Right ventricle myocardium superior (tissue), 1 donor: ENCODE data around the gene CA9. TPM values are rescaled to one million over a fixed set of nuclear protein-coding genes. Genes with fewer than 3 reads are reported as not detected.

Source experiments
- ATAC-seq: fragments of 200-7000 bp; cut with Tn5 transposase; one replicate; pipeline ENCODE4 v1.9.1; 2020; ENCODE audit warnings: mild to moderate bottlenecking; ENCODE audit not compliant: poor library complexity
- DNase-seq: peaks from one replicate; pipeline ENCODE4 v3.0.0-alpha.2; 2020
- intact Hi-C: fragments of 100-400 bp; cut with DNase I; formaldehyde crosslinking; loops from one replicate; pipeline ENCODE4 v1.11.2; 2022
- total RNA-seq: library from RNA; stranded (reverse); fragmentation: NEBNext Ultra II Directional; extraction: Animal tissue kit (Norgen Biotek cat#: 25700); gene quantifications from one replicate; pipeline ENCODE4 v1.2.1, GENCODE V29; 2021
- donor health status: DM: no; HTN: yes; CAD: no; lungs with severe emphysema.

Gene CA9
- total RNA-seq, 1 donor from 2014 or later: not detected

DNA sequence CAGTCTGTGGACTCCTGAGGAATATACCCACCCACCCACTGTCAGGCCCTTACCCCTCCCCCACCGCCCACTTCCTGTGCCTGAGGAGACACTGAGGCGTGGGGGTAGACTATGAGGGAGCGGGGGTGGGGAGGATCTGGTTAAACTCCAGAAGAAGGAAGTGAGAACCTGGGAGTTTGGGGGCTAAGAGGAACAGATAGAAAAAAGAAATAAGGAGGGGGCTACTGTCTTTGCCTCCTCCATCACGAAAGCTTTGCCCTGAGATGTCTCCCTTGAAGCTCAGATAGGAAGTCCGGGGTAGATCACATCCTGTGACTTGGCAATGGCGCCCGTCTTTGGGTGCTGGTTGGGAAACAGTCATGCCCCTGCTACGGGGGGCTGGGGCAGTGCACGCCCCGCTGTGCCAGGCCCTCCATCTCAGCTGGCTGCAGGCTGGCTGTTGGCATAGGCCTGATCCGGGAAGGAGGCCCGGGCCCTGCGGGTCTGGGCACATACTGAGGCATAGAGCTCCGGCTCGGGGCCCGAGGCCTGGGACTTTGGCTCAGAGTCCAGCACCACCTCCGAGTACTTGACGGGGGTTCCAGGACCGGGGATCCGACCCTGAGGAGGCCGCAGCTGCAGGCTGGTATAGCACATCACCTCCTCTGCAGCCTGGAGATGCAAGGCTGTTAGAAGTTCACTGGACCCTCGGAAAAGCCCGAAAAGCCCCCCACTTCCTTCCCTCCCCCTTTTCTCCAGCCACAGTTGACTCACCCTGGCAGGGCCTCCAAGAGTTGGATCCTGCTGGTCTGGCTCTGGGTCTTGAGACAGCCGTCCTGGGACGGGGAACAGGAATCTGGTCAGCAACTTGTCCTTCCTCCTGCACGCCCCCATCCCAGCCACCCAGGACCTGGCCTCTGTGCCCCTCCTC is 24.0 kb upstream of the CA9 start:
- DNase-seq: peak; percentile 59
- no peak for ATAC-seq
- intact Hi-C loops: loop anchor here (10.0 kb wide), 1 partner anchor 235 kb away; no protein-coding TSS in a partner anchor

DNA sequence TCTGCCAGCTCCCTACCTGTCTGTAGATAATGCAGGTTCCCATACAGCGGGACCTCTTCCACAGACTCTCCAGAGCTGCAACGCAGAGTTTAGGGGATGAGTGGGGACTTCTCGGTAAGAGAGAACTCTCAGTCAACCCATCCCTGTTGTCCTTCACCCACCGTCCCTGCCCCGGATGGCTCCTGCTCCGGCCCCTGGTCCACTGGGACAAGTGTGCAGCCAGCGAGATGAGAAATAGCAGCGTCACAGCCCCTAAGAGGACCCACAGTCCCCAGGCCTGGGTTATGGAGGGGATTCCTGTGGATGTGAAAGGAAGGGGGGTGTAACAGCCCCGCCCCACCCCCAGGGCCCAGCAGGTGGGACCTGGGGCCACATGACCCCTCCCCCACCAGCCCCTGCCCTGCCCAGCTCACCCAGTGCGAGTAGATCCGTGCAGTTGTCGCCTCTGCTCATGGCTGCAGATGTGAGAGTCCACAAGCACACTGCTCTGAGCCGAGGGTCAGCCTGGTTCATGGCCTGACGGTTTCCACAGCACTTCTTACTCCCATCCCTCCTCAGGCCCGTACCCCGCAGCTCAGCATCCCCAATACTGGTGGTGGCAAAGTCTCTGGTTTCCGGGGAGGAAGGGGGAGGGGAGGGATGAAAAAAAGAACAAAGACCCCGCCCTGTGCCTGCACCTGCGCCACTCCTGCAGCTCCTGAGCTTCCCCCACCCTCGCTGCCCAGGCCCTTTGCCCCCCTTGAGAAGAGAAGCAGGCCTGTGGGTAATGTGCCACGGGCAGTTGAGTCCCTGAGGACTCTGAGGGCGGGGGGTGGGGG is 23.2 kb upstream of the CA9 start, which contains the start of gene SIT1:
TSS of gene SIT1 (minus strand) at position 591 of the 818 bp plus-strand sequence. CDS start at position 513, 78 bp downstream.
- no peak for DNase-seq
- intact Hi-C loops: no loop called here
- no peak for ATAC-seq

DNA sequence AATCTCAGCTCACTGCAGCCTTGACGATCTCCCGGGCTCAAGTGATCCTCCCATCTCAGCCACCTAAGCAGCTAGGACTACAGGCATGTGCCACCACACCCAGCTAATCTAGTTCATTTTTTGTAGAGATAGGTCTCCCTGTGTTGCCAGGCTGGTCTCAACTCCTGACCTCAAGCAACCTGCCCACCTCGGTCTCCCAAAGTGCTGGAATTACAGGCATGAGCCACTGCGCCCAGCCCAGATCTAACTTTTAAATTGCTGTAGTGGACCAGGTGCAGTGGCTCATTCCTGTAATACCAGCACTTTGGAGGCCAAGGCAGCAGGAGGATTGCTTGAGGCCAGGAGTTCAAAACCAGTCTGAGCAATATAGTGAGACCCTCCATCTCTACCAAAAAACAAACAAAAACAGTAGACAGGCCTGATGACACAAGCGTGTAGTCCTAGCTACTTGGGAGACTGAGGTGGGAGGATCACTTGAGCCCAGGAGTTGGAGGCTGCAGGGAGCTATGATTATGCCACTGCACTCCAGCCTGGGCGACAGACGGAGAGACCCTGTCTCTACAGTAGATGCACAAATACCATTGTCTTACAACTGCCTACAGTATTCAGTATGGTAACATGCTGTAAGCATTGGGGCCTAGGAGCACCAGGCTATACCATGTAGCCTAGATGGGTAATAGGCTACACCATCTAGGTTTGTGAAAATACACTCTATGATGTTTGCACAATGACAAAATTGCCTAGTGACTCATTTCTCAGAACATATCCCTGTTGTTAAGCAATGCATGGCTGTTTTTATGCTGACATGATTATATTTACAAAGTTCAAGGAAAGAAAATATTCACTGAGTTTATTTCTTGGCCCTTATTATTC is 21.5 kb upstream of the CA9 start:
- DNase-seq: no peak
- ATAC-seq: no peak
- intact Hi-C loops: no loop called here

DNA sequence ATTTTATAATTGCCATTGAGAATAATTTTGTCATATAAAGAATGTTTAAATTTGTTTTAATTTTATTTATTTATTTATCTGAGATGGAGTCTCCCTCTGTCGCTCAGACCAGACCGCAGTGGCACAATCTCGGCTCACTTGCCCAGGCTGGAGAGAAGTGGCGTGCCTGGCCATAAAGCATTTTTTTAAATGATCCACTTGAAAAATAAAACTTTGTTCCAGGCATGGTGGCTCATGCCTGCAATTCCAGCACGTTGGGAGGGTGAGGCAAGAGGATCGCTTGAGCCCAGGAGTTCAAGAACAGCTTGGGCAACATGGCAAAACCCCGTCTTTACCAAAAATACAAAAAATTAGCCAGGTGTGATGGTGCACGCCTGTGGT is 20.9 kb upstream of the CA9 start:
- no peak for DNase-seq
- no peak for ATAC-seq
- intact Hi-C loops: no loop called here

DNA sequence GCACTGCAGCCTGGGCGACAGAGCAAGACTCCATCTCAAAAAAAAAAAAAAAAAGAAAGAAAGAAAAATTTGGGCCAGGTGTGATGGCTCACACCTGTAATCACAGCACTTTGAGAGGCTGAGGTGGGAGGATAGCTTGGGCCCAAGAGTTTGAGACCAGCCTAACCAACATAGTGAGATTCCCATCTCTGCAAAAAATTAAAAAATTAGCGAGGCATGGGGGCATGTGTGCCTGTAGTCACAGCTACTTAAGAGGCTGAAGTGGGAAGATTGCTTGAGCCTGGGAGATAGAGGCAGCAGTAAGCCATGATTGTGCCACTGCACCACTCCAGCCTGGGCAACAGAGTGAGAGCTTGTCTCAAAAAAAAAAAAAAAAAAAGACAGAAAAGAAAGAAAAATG is 20.1 kb upstream of the CA9 start:
- intact Hi-C loops: no loop called here
- DNase-seq: no peak

DNA sequence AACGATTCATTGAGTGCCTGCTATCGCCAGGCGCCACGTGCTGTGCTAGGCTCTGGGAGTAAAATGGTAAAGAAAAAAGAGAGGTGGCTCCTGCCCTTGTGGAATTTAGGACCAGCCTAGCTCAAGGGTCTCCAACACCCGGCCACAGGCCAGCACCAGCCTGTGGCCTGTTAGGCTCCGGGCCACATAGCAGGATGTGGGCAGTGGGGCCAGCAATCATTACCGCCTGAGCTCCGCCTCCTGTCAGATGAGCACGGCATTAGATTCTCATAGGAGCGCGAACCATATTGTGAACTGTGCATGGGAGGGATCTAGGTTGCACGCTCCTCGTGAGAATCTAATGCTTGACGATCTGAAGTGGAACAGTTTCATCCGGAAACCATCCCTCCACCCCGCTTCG is 17.4 kb upstream of the CA9 start:
- ATAC-seq (no peak), DNase-seq (no peak)
- intact Hi-C loops: no loop called here

More for the DNA sequence above, 20.1 kb upstream of the CA9 start:
- ATAC-seq: no peak

DNA sequence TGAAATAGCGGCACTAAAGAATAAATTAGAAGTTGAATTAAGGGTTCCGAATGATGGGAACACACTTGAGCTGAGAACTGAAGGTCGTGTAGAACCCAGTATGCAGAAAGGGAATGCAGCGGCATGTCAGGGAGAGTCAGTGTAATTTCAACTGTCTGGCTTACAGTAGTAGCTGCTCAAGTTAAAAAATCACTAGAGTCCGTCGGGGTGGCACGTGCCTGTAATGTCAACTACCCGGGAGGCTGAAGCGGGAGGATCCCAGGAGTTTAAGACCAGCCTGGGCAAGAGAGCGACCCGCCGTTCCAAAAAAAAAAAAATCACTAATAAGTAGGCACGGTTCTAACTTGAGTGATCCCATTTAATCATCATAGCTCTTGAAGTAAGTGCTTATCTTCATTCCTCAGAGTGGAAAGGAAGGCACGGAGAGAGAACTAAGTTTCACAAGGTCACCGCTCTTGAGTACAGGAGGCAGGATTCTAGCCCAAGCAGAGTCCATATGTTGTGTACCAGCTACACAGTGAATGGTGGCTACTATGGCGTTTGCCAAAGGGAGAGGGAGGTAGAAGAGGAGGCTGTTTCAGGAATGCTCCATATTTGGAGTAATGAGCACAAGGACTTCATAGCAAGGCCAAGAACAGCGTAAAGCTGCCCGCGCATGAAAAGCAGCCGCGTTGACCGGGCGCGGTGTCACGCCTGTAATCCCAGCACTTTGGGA is 16.7 kb upstream of the CA9 start:
- intact Hi-C loops: no loop called here
- ATAC-seq (peak; percentile 2), DNase-seq (no peak)

DNA sequence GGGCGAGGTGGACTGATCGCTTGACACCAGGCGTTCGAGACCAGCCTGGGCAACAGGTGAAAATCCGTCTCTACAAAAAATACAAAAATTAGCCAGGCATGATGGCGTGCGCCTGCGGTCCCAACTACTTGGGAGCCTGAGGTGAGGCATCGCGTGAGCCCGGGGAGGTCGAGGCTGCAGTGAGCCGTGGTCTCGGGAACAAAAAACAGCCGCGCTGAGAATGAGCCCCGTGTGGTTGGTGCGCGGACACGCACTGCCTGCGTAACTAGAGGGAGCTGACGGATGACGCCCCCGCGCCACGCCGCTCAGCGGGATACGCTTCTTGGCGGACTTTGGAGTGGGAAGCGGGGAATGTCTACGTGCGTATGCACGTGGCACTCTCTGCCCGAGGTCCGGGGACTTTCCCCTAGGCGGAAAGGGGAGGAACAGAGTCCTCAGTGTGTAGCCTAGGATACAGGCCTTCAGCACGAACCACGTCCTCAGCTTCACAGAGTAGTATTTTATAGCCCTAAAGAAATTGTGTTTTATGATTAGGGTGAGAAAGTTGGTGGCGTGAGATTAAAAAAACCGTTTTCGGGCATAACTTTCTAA is 16.1 kb upstream of the CA9 start, which contains the start of gene RMRP:
TSS of gene RMRP (minus strand) at position 474 of the 591 bp plus-strand sequence.
- intact Hi-C loops: no loop called here
- ATAC-seq (peak; percentile 94), DNase-seq (peak; percentile 98)

DNA sequence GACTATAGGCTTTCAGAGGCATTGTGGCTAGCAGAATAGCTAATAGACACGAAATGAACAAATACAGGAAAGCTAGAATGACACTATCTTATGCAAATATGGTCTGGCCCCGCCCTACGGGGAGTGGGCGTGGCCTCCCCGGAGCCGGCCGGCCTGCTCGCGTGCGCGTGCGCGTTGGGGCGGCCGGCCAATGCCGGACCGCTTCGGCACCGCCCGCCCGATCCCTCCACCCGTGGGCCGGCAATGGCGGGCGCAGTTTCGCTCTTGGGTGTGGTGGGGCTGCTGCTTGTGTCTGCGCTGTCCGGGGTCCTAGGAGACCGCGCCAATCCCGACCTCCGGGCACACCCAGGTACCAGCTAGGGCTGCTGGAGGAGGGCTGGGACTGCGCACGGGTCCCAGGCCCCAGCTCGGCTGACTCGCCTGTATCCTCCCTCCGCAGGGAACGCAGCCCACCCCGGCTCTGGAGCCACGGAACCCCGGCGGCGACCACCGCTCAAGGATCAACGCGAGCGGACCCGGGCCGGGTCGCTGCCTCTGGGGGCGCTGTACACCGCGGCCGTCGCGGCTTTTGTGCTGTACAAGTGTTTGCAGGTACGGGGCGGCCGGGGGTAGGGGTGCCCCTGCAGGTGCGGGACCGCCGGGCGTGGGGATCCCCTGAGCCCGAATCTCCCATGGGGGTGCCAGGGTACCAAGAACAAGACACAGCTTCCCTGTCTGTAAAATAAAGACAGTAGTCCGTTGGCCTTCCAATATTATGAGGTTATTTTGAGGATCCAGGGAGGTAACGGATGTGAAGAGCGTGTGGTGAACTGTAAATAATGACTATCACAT is 15.4 kb upstream of the CA9 start, which contains the start of gene CCDC107:
TSS of gene CCDC107 (plus strand) at position 156 of the 831 bp plus-strand sequence. CDS start at position 244, 88 bp downstream.
- peak; percentile 87 for ATAC-seq
- peak; percentile 91 for DNase-seq
- intact Hi-C loops: no loop called here

DNA sequence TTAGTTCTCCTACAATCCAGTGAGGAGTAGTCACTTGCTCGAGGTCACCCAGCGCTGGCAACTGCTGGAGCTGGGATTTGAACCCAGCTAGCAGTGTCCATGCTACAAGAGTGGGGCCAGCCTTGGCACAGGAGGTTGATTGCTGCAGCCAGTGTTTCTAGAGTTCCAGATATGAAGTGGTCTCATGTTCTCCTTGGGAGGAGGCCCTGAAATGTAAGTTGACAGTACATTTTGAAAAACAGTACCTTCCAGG is 14.8 kb upstream of the CA9 start:
- intact Hi-C loops: no loop called here
- peak; percentile 4 for ATAC-seq
- peak; percentile 70 for DNase-seq

DNA sequence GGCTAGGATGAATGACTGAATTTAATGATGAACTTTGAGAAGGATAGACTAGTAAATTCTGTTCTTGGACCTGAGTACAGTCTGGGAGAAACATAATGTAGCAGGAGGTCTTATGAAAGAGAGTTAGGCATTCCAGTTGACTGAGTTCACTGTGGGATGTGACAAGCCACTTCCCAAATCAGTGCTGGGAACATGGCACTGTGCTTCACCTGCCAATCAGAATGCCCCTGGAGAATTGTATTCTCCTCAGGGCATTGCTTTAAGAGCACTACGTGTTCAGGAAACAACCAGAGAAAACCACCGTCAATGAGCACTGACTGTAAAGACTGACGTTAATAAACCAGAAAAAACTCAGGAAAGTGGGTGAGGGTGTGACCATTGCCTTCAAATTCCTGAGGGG is 14.4 kb upstream of the CA9 start:
- intact Hi-C loops: no loop called here
- ATAC-seq (peak; percentile 18), DNase-seq (no peak)

DNA sequence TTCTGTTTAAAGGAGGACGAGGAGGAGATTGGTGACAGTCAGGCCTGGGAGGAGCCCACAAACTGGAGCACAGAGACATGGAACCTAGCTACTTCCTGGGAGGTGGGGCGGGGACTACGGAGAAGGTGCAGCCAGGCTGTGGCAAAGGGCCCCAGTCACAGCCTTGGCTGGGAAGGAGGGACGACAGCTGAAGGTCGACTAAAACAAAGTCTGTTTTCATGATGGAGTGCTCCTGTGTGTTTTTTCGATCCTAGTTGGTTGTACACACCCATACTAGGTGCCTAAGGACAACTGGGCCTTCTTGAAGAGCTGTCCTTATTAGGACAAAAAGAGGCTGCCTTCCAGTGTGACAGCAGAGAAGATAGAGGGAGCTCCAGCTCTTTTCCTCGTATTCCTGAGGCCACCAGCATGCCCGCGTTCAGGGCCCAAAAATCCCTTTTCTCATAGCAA is 12.7 kb upstream of the CA9 start:
- ATAC-seq: no peak
- no peak for DNase-seq
- intact Hi-C loops: loop anchor here (5.0 kb wide), 2 partner anchors 36 to 66 kb away; no protein-coding TSS in a partner anchor

DNA sequence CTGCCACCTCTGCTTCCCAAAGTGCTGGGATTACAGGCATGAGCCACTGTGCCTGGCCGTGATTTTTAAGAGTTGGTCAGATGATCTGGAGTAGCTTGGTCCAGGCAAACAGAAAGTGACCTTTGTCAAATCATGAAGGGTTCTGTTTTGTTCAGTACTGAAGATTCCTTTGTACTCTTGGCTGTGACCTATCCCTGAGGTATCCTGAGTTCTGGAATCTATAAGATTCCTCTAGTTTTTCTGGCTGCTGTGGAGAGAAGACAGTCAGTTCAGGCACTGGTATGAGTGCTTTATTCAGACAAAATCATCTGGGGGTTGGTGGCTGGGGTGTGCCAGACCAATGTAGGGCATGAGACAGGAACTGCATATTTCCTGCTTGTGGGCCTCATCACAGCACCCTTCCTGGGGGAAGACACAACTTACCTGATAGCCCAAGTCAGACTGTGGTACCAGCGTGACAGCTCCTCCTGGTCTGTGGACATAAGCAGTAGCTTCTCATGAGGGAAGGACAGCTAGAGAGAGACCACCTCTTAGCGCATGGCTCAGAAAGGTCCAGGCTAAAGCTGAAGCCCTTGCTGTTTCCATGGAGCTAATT is 11.9 kb upstream of the CA9 start:
- intact Hi-C loops: loop anchor here (5.0 kb wide), 2 partner anchors 35 to 65 kb away; no protein-coding TSS in a partner anchor
- ATAC-seq: no peak
- DNase-seq: no peak

DNA sequence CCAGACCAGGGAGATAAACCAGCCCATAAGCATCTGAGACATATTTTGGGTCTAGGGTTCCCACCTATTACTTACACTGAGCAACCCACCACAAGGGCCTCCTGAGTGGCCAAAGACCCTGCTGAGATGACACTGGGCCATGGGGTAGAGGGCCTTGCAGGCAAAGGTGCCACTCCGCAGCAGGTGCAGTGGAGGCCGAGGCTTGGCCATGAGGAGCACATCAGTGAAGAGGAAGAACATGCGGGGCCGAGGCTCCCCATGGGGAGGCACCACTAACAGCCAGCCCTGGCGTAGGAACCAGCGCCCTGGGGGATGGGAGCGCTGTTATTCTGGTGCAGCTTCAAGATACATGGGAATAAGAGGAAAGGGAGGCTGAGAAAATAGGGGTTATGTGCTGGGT is 11.3 kb upstream of the CA9 start:
- intact Hi-C loops: loop anchor here (5.0 kb wide), 2 partner anchors 35 to 65 kb away; no protein-coding TSS in a partner anchor
- DNase-seq: no peak
- ATAC-seq: no peak

DNA sequence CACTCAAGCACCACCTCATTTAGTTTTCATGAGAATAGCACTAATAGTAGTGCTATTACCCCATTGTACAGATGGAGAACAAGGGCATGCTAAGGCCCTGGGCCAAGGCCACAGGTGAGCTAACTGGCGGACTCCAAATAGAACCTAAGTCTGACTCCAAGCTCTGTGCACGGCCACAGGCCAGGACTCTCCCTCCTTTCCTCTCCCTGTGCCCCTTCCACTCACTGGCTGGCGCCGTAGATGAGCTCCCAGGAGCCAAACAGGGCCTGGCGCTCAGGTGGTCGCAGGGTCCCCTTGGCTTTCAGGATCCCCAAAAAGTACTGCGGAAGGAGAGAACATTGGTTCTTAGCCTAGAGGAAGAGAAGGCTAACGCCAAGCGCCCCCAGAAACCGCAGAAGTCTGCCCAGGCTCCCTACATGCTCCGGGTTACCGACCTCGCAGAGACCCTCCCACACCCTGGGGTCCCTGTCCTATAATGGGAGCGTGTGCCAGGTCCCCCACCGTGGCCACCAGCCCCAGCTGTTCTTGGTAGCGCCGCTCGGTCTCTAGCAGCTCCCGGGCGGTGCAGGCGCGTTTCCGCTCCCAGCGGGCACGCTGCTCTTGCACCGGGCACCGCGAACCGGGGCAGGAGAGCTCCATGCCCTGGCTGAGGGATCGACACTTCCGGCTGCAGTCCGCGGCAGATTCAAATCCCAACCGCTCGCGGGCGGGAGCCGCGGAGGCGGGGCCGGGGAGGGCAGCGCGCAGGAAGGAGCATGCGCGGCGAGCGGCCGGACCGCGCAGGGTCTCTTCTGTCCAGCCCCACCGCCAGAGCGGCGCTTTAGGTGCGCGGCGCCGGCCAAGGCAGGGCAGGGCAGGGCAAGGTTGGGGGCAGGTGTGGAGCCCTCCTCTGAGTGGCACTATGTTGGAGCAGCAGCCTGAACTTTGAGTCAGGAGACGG is 8.9 kb upstream of the CA9 start, which contains the start of gene ARHGEF39:
TSS of gene ARHGEF39 (minus strand) at position 665 of the 940 bp plus-strand sequence. CDS start at position 639, 26 bp downstream.
- ATAC-seq (peak; percentile 89), DNase-seq (peak; percentile 89)
- intact Hi-C loops: loop anchor here (5.0 kb wide), 2 partner anchors 32 to 62 kb away; no protein-coding TSS in a partner anchor
